Panc1 (cell line): ENCODE data around the gene B9D1.

ENCODE experiments used
- POLR2AphosphoS5 ChIP-seq: IDR thresholded peaks from 2 replicates; pipeline ENCODE4 v1.6.1; 2012; ENCODE audit warnings: mild to moderate bottlenecking, low read depth, low read length, moderate library complexity
- TF ChIP-seq, protein P1 (sequence below): fragments of 450-650 bp; IDR thresholded peaks from 2 replicates; pipeline ENCODE4 v1.5.1; 2017; ENCODE audit warnings: mild to moderate bottlenecking

DNA sequence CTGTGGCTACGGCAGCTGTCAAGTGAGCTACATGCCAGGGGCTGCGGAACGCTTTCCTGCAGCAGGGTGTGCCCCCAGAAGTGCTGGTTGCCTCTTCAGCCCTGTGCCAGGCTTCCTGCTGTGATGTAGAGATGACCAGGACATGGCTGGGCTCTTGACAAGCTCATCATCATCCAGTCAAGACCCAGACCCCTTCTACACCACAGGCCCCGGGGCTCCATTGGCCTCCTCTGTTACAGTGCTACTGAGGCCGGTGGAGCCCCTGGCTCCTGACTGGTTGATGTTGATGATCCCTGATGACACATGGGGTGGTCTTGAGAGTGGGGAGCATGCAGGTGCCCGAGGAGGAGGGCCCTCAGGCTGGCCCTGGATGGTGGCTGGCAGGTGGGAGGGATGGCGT lies 50.1 kb downstream of the B9D1 start:
- TF ChIP-seq, protein P1, sequence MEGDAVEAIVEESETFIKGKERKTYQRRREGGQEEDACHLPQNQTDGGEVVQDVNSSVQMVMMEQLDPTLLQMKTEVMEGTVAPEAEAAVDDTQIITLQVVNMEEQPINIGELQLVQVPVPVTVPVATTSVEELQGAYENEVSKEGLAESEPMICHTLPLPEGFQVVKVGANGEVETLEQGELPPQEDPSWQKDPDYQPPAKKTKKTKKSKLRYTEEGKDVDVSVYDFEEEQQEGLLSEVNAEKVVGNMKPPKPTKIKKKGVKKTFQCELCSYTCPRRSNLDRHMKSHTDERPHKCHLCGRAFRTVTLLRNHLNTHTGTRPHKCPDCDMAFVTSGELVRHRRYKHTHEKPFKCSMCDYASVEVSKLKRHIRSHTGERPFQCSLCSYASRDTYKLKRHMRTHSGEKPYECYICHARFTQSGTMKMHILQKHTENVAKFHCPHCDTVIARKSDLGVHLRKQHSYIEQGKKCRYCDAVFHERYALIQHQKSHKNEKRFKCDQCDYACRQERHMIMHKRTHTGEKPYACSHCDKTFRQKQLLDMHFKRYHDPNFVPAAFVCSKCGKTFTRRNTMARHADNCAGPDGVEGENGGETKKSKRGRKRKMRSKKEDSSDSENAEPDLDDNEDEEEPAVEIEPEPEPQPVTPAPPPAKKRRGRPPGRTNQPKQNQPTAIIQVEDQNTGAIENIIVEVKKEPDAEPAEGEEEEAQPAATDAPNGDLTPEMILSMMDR, result no peak
- TF ChIP-seq POLR2AphosphoS5, result no peak
